Caco-2 (cell line): ENCODE results near the gene SEPTIN2. TPM values are rescaled to one million over a fixed set of nuclear protein-coding genes. Genes with fewer than 3 reads are reported as not detected.

Experiments
- BruUV-seq: library from RNA; stranded (reverse); fragments of 400-500 nt; replicated peaks from 2 replicates; lab custom pipeline; 2021; lab: Mats Ljungman, UMichigan
- CTCF ChIA-PET: fragments of 300-600 bp; sonication (Branson Sonifier 250); formaldehyde crosslinking; loops from one replicate; lab custom pipeline; 2022; ENCODE audit warnings: antibody characterized with exemption; lab: Charles Lee
- POLR2A ChIA-PET: fragments of 300-600 bp; sonication (Branson Sonifier 250); formaldehyde crosslinking; loops from one replicate; lab custom pipeline; 2022; ENCODE audit warnings: antibody characterized with exemption; lab: Charles Lee
- DNase-seq, 2 experiments: peaks; one replicate each; pipeline versions ENCODE4 v3.0.0 to v3.0.0-alpha.2; 2020 to 2022
- H3K27me3 ChIP-seq: replicated peaks from 2 replicates; pipeline ENCODE4 v1.6.0; 2011; ENCODE audit warnings: low read length; ENCODE audit not compliant: control insufficient read depth, insufficient read depth
- H3K36me3 ChIP-seq: 2 replicates; pipeline ENCODE4 v1.5.1; 2011; ENCODE audit warnings: low read length; ENCODE audit not compliant: control insufficient read depth, insufficient read depth
- H3K4me1 ChIP-seq: fragments of 250-450 bp; sonication (Bioruptor Pico); 2 replicates; pipeline ENCODE4 v1.5.1; 2020; ENCODE audit warnings: mild to moderate bottlenecking
- H3K4me3 ChIP-seq: 2 replicates; pipeline ENCODE4 v1.5.1; 2011; ENCODE audit warnings: low read depth, mild to moderate bottlenecking, control low read depth, low read length
- H3K9me3 ChIP-seq: fragments of 250-450 bp; sonication (Bioruptor Pico); 2 replicates; pipeline ENCODE4 v1.5.1; 2020; ENCODE audit warnings: mild to moderate bottlenecking, moderate library complexity
- H3K27ac Mint-ChIP-seq: one replicate; pipeline ENCODE4 v1.8.0; 2022; ENCODE audit warnings: mixed read lengths; ENCODE audit not compliant: unreplicated experiment
- H3K27me3 Mint-ChIP-seq: one replicate; pipeline ENCODE4 v1.8.0; 2022; ENCODE audit warnings: mixed read lengths; ENCODE audit not compliant: insufficient read depth, unreplicated experiment
- H3K36me3 Mint-ChIP-seq: one replicate; pipeline ENCODE4 v1.8.0; 2022; ENCODE audit warnings: mild to moderate bottlenecking, mixed read lengths; ENCODE audit not compliant: insufficient read depth, unreplicated experiment
- H3K4me1 Mint-ChIP-seq: one replicate; pipeline ENCODE4 v1.8.0; 2022; ENCODE audit warnings: low read depth, mixed read lengths; ENCODE audit not compliant: unreplicated experiment
- H3K4me3 Mint-ChIP-seq: one replicate; pipeline ENCODE4 v1.8.0; 2022; ENCODE audit warnings: mild to moderate bottlenecking, moderate library complexity, mixed read lengths; ENCODE audit not compliant: unreplicated experiment
- H3K9me3 Mint-ChIP-seq: one replicate; pipeline ENCODE4 v1.8.0; 2022; ENCODE audit warnings: mixed read lengths; ENCODE audit not compliant: unreplicated experiment
- intact Hi-C: fragments of 100-400 bp; cut with micrococcal nuclease; formaldehyde crosslinking; loops from one replicate; pipeline ENCODE4 v1.10.0; 2022; ENCODE audit not compliant: unreplicated experiment
- total RNA-seq: library from RNA; stranded (reverse); gene quantifications from 2 replicates; pipeline ENCODE4 v1.2.3, GENCODE V29; 2022
- TF ChIP-seq, protein P1 (sequence below), 2 experiments: fragments of 200-600 bp in 1 of 2; IDR thresholded peaks; 1 replicate in 1 of 2; 2 replicates in 1 of 2; pipeline versions ENCODE4 v1.5.1 to v1.8.0; 2011 to 2022; ENCODE audit warnings: antibody characterized with exemption in 1 of 2, control low read depth in 1 of 2, inconsistent platforms in 1 of 2, low read depth in 1 of 2, low read length in 1 of 2, mild to moderate bottlenecking in 1 of 2, moderate library complexity in 1 of 2; ENCODE audit not compliant: insufficient read depth in 1 of 2, severe bottlenecking in 1 of 2, unreplicated experiment in 1 of 2

SEPTIN2 gene
- total RNA-seq, 1 experiment from 2014 or later: 209 TPM

DNA sequence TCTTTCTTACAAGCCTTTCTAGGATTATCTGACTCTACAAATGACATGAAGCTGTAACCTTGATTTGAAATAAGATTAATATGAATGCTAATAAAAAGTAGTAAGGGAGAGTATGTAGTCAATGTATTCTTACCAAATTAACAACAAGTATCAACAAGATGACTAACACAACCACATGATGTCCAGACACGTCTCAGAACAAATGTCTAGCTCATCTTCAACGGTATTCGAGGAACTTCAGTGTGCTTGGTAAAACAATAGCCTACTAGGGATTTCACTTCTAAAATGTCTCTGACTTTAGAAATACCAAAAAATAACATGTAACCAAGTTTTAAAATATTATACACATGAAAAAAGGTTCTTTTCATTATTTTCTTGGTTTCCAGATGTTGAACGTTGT lies 3.6 kb upstream of the SEPTIN2 start:
- ChIA-PET CTCF (no interaction called here), POLR2A (interaction anchor here (0.5 to 0.6 kb wide), 2 partner anchors 57 to 162 kb away, joined by 3 to 5 read pairs; partner anchors contain the start of gene PPP1R7)
- H3K36me3 Mint-ChIP-seq: peaks cover 43% of the 10 kb centered on the region
- H3K27me3 ChIP-seq: no peaks in the 10 kb centered on the region
- H3K4me3 ChIP-seq: no peak overlapping the region
- H3K27me3 Mint-ChIP-seq: no peaks in the 10 kb centered on the region
- no peaks in the 10 kb centered on the region for H3K9me3 Mint-ChIP-seq
- H3K27ac Mint-ChIP-seq: no peak overlapping the region
- TF ChIP-seq, protein P1, sequence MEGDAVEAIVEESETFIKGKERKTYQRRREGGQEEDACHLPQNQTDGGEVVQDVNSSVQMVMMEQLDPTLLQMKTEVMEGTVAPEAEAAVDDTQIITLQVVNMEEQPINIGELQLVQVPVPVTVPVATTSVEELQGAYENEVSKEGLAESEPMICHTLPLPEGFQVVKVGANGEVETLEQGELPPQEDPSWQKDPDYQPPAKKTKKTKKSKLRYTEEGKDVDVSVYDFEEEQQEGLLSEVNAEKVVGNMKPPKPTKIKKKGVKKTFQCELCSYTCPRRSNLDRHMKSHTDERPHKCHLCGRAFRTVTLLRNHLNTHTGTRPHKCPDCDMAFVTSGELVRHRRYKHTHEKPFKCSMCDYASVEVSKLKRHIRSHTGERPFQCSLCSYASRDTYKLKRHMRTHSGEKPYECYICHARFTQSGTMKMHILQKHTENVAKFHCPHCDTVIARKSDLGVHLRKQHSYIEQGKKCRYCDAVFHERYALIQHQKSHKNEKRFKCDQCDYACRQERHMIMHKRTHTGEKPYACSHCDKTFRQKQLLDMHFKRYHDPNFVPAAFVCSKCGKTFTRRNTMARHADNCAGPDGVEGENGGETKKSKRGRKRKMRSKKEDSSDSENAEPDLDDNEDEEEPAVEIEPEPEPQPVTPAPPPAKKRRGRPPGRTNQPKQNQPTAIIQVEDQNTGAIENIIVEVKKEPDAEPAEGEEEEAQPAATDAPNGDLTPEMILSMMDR (IDR thresholded peaks at IDR 0.05; ENCODE audit: insufficient read depth in 1 of 2, low read depth in 1 of 2, low read length in 1 of 2, severe bottlenecking in 1 of 2, unreplicated experiment in 1 of 2): no peak
- H3K36me3 ChIP-seq: no peaks in the 10 kb centered on the region
- no TSS peak for BruUV-seq
- no peak overlapping the region for H3K4me3 Mint-ChIP-seq
- H3K4me1 Mint-ChIP-seq: peaks cover 30% of the 10 kb centered on the region
- H3K9me3 ChIP-seq: no peaks in the 10 kb centered on the region
- intact Hi-C loops: no loop called here
- no peak for DNase-seq
- peaks cover 18% of the 10 kb centered on the region; the same call in 1 of the 2 replicates for H3K4me1 ChIP-seq

DNA sequence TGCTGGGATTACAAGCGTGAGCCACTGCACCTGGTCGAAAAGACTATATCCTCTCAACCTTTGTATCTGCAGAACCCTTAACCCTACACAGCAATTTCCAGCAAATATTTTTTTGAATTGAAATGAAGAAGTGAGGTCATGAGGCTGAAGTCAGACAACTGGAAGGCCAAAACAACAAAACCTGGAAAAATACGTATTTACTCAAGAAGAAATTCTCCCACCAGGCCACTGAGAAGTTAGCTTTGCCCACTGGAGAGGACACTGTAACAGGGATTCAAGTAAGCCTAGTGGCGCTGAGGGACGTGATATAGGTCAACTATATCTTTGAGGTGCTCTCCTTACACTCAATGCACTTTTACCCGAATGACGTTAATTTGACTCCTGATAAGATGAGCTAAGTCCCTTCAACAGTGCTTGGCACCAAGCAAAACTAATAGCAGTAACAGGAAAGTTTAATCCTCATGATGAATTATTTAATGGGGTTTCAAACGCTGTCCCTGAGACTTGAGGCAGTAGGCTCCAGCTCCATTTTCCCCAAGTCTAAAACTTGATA lies 2.1 kb upstream of the SEPTIN2 start:
- CTCF ChIA-PET: no interaction called here
- intact Hi-C loops: loop anchor here (2.0 kb wide), 1 partner anchor 41 kb away; no protein-coding TSS in a partner anchor
- H3K9me3 Mint-ChIP-seq: no peaks in the 10 kb centered on the region
- H3K27me3 Mint-ChIP-seq: no peaks in the 10 kb centered on the region
- H3K27ac Mint-ChIP-seq: no peak overlapping the region
- POLR2A ChIA-PET: no interaction called here
- BruUV-seq: TSS peak; percentile 33
- Histone ChIP-seq H3K9me3 (no peaks in the 10 kb centered on the region), H3K4me3 (no peak overlapping the region; the same call in 1 of the 2 replicates), H3K36me3 (no peaks in the 10 kb centered on the region), H3K27me3 (no peaks in the 10 kb centered on the region), H3K4me1 (peaks cover 18% of the 10 kb centered on the region; the same call in 1 of the 2 replicates)
- TF ChIP-seq, protein P1 (IDR thresholded peaks at IDR 0.05; ENCODE audit: insufficient read depth in 1 of 2, low read depth in 1 of 2, low read length in 1 of 2, severe bottlenecking in 1 of 2, unreplicated experiment in 1 of 2): no peak
- peaks cover 30% of the 10 kb centered on the region for H3K4me1 Mint-ChIP-seq
- peak overlapping the region; percentile 100 for H3K4me3 Mint-ChIP-seq
- peaks cover 54% of the 10 kb centered on the region for H3K36me3 Mint-ChIP-seq
- no peak for DNase-seq

DNA sequence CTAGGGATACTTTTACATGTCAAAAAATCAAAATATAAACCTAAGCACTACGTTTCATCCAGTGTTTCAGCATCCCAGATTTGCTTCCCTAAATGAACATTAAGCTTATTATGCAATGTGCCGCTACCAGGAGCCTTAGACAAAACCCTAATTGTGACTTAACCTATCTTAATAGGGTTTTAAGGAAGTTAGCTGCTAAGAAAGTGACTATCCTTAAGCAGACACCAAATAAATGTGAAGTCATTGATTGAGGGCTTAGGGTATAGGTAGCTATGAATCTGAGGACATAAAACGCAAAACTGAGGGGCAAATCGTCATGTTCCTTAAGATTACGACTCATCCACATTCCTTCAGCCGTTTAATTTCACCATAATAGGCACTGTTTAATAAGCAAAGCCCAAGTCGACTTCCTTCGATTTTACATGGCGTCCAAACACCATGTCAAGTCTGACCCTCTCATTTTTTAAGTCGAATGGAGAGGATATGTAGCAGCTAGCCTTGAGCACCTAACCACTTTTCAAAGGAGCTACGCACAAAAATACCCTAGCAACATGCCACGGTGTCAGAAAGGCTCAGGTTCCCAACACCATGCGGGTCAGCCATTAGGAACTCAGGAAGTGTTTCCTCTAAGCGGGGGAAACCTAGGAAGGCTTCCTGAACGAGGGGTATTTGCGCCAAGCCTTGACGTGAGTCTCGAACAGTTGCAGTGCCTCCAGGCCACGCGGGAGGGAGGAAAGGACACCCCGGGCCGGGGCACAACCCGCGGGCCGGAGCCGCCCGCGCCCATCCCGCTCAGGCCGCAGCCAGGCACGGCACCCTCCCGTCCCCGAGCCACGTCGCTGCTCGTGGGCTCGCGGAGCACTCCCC lies 1.3 kb upstream of the SEPTIN2 start:
- Mint-ChIP-seq H3K27ac (peak overlapping the region; percentile 100), H3K36me3 (peaks cover 48% of the 10 kb centered on the region), H3K4me3 (peak overlapping the region; percentile 100), H3K9me3 (no peaks in the 10 kb centered on the region), H3K27me3 (no peaks in the 10 kb centered on the region), H3K4me1 (peaks cover 24% of the 10 kb centered on the region)
- DNase-seq: no peak
- no TSS peak for BruUV-seq
- no peaks in the 10 kb centered on the region for H3K36me3 ChIP-seq
- intact Hi-C loops: loop anchor here (1.0 to 2.0 kb wide), 2 partner anchors 42 kb away; partner anchors contain the start of gene FARP2
- H3K4me1 ChIP-seq: peaks cover 18% of the 10 kb centered on the region; the same call in 1 of the 2 replicates
- H3K9me3 ChIP-seq: no peaks in the 10 kb centered on the region
- CTCF ChIA-PET: no interaction called here
- no peaks in the 10 kb centered on the region for H3K27me3 ChIP-seq
- POLR2A ChIA-PET: interaction anchor here (0.5 to 1.5 kb wide), 5 partner anchors 19 to 316 kb away, joined by 3 to 7 read pairs (median 4); no protein-coding TSS in a partner anchor
- TF ChIP-seq, protein P1 (IDR thresholded peaks at IDR 0.05; ENCODE audit: insufficient read depth in 1 of 2, low read depth in 1 of 2, low read length in 1 of 2, severe bottlenecking in 1 of 2, unreplicated experiment in 1 of 2): no peak
- peak overlapping the region; percentile 92 for H3K4me3 ChIP-seq
